ENCODE measurements around the gene MED7. TPM values are rescaled to one million over a fixed set of nuclear protein-coding genes. Genes with fewer than 3 reads are reported as not detected.
"Not testable (repeated sequence)": the region's sequence is repeated elsewhere in the genome, so short reads cannot be mapped to it uniquely, and the experiment has no call there.

Gene MED7, protein sequence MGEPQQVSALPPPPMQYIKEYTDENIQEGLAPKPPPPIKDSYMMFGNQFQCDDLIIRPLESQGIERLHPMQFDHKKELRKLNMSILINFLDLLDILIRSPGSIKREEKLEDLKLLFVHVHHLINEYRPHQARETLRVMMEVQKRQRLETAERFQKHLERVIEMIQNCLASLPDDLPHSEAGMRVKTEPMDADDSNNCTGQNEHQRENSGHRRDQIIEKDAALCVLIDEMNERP
- total RNA-seq: 6.2 TPM

GRCh38 chr5:157142317-157143126 lies at the start of gene MED7:
TSS of gene MED7 (minus strand) at chr5:157142865. CDS start at chr5:157139431, 3,434 bp downstream.
- peak; percentile 89 to 99 (median 99) for DNase-seq (ENCODE audit: low read depth in 2 of 3, low spot score in 2 of 3)

DNA sequence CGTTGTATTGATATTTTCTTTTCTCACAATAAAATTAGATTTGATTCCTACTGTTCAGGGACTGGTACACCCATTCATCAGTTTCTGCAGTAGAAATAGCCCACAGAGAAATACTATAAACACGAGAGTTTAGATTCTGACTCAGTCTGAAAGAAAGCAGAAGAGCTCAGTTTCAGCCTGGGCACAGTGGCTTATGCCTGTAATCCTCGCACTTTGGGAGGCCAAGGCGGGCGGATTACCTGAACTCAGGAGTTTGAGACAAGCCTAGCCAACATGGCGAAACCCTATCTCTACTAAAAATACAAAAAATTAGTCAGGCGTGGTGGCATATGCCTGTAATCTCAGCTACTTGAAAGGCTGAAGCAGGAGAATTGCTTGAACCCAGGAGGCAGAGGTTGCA lies 46.6 kb upstream of the MED7 start:
- DNase-seq (ENCODE audit: low read depth in 2 of 3, low spot score in 2 of 3): no peak

- no peak for DNase-seq (ENCODE audit: low read depth in 2 of 3, low spot score in 2 of 3)
These were observed 45.6 kb upstream of the MED7 start for GRCh38 chr5:157188270-157188669.

DNA sequence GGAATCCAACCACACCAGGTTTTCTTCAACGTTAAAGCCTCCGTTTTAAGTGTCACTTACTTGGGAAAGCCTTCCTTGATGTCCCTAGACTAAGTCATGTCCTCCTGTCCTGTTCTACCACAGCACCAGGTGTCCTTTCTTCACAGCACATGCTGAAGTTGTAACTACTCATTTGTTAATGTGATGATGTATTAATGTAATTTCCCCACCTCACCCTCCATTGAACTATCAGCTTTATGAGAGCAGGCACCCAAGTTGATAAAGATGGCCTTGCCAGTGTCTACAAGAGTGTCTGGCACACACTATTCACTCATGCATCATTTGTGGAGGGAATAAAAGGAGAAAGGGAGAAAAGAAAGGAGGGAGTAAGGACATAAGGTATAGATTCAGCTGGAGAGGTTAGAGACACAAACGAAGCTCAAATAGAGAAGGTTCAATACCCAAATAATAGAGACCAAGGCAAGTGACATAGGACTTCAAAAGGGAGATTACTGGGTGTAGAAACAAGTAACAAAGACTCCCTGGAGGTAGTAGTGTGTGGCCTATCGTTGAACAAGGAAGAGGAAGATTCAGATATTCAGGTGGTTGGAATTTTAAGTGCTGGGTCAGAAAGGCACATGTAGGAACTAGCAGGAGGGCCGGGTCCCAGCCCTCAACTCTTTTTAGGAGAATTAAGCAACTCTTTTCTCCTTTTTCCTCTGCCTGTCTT lies 44.5 kb upstream of the MED7 start:
- no peak for DNase-seq (ENCODE audit: low read depth in 2 of 3, low spot score in 2 of 3)

GRCh38 chr5:157186309-157187045 lies 43.8 kb upstream of the MED7 start:
- no peak for DNase-seq (ENCODE audit: low read depth in 2 of 3, low spot score in 2 of 3)

- not testable (repeated sequence) for DNase-seq (ENCODE audit: low read depth in 2 of 3, low spot score in 2 of 3)
These were observed 42.5 kb upstream of the MED7 start for GRCh38 chr5:157185122-157185521.

- no peak for DNase-seq (ENCODE audit: low read depth in 2 of 3, low spot score in 2 of 3)
These were observed 41.5 kb upstream of the MED7 start for GRCh38 chr5:157184117-157184670.

- no peak for DNase-seq (ENCODE audit: low read depth in 2 of 3, low spot score in 2 of 3)
These were observed 39.6 kb upstream of the MED7 start for GRCh38 chr5:157182143-157182757.

DNA sequence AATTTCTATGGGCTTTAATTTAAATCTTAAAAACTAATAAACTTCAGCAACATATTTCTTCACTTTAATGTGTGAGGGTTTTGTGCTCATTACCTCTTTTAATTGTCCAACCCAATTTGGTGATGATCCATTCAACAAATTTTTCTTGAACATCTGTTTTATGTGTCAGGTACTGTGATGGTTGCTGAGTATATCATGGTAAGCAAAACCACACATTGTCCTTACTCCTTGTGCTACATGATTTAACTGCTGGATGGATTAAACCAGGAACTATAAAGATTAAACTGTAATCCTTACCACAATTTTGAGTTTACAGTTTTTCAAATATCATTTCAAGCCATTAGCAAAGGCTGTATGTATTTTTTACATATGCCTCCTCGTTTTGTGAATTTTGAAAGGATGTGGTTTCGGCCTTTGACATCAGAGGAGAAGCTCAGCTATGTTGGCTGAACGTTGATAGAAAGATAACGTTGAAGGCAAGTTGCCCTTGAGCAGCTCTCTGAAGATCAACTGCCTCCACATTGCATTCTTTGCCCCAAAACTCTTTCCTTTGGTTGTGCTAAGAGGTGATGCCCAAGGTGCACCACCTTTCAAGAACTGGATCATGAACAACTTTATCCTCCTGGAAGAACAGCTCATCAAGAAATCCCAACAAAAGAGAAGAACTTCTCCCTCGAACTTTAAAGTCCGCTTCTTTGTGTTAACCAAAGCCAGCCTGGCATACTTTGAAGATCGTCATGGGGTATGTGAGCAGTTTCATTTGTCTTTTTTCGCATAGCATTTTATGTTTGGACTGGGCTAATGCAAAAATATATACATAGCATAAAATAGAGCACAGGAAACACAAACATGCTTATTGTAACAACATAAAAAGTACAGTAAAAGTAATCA lies 38.0 kb upstream of the MED7 start, which contains the start of gene ITK:
Gene ITK, plus strand, starts transcription at position 467 of the 891 bp plus-strand sequence. Its CDS starts 138 bp downstream, at position 605.
- DNase-seq (ENCODE audit: low read depth in 2 of 3, low spot score in 2 of 3): no peak

DNA sequence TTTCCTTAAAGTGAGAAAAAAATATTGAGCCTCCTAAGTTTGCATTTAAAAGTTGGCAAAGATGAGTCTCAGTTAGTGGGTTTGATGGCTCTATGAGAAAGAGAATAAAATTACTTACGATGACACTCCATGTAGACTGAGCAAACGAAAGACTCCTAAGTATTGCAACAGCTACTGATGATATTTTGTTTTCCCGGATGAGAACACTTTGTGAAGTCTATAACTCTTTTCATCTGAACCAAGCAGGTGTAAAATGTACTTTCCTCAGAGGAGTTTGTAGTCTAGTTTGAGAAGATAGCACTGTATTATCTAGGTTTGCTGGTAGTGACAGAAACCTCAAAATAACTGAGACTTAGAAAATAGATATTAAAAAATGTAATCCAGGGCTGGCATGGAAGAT lies 36.3 kb upstream of the MED7 start:
- DNase-seq (ENCODE audit: low read depth in 2 of 3, low spot score in 2 of 3): no peak

DNA sequence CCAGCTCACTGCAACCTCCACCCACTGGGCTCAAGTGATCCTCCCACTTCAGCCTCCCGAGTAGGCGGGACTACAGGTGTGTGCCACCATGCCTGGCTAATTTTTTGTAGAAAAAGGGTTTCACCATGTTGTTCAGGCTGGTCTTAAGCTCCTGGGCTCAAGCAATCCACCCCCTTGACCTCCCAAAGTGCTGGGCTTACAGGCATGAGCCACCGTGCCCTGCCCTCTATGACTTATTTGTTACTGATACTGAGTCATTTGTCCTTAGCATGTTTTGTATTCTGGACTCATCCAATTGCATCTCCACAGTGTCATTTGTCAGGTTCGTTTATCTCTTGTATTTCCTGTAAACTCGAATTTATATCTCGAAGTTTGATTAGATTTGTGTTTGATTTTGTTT lies 35.3 kb upstream of the MED7 start:
- no peak for DNase-seq (ENCODE audit: low read depth in 2 of 3, low spot score in 2 of 3)

- no peak for DNase-seq (ENCODE audit: low read depth in 2 of 3, low spot score in 2 of 3)
These were observed 32.5 kb upstream of the MED7 start for GRCh38 chr5:157175071-157175612.

GRCh38 chr5:157172403-157172802 lies 29.7 kb upstream of the MED7 start:
- DNase-seq (ENCODE audit: low read depth in 2 of 3, low spot score in 2 of 3): no peak

- DNase-seq (ENCODE audit: low read depth in 2 of 3, low spot score in 2 of 3): no peak
These were observed 25.6 kb upstream of the MED7 start for GRCh38 chr5:157168286-157168685.

DNA sequence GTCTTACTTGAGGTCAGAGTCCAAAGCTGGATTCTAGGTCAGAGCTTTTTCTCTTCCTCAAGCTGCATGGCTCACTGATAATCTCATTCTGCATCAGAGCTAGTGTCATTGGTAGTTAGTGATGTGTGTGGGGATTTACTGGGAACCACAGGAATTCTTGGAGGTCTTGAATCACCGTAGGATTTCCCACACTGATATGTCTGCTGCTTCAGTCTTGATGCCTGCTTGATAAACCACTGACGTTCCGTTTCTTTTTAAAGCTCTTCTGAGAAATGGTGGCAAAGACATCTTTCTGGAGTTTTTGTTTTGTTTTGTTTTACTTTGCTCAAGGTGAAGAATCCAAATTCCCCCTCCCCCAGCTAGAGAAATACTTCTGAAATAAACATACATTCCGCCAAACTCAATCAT lies 24.6 kb upstream of the MED7 start:
- no peak for DNase-seq (ENCODE audit: low read depth in 2 of 3, low spot score in 2 of 3)

DNA sequence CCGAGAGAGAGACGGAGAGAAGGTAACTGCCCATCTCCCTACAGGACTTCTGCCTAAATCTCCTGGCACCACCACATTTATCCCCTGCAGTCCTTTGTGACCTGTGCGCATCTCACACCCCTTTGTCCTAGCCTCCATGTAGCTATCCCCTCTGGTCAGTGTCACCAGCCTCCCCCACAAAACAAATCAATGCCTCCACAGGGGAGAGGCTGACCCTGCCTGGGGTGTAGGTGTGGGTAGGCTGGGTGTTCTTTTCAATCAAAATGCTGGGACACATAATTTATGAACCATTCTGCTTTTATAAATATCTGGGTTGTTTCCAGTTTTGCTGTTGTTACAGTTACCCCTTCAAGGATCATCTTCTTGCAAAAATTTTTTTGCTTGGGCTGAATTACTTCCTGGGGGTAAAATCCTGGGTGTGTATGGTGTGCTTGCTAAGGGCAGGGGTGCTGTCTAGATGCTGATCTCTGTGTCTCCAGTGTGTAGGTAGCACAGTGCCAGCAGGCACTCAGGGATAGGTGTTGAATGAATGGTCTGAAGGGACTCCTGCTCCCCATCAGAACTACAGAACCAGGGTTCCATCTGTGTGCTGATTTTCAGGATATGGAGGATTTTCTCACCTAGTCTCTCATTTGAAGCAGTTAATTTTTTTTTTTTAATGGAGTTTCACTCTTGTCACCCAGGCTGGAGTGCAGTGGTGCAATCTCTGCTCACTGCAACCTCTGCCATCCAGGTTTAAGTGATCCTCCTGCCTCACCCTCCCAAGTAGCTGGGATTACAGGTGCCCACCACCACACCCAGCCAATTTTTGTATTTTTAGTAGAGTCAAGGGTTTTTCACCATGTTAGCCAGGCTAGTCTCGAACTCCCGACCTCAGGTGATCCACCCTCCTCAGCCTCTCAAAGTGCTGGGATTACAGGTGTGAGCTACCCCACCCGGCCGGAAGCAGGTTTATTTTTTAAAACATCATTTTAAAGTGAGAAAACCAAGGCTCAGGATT lies 23.8 kb upstream of the MED7 start, which contains the start of gene GARIN3:
Gene GARIN3, minus strand, starts transcription at position 51 of the 1,000 bp plus-strand sequence. CDS start 96 bp downstream, outside the sequence.
- DNase-seq (ENCODE audit: low read depth in 2 of 3, low spot score in 2 of 3): no peak

GRCh38 chr5:157165668-157166067 lies 23.0 kb upstream of the MED7 start:
- DNase-seq (ENCODE audit: low read depth in 2 of 3, low spot score in 2 of 3): no peak
